Measurements from ENCODE around the gene UBE2L6.
A peak's percentile ranks its signal among the peaks of the same experiment; 100 is the strongest.
"Not testable (repeated sequence)": the region's sequence is repeated elsewhere in the genome, so short reads cannot be mapped to it uniquely, and the experiment has no call there.

UBE2L6 gene

GRCh38 chr11:57541169-57541568 is 26.3 kb downstream of the UBE2L6 start:
- no peak for DNase-seq (ENCODE audit: low read depth)
- in situ Hi-C loops (cut with HindIII; ENCODE audit: low sequenced_read_pairs), result no loop called here
- H3K4me3 ChIP-seq (ENCODE audit: low read depth, low read length), result no peak overlapping the region
- TF ChIP-seq CTCF (IDR thresholded peaks at IDR 0.05; ENCODE audit: low read depth, low read length, missing control alignments), result no peak

- H3K4me3 ChIP-seq (ENCODE audit: low read depth, low read length), result no peak overlapping the region
- TF ChIP-seq CTCF (IDR thresholded peaks at IDR 0.05; ENCODE audit: low read depth, low read length, missing control alignments), result no peak
- in situ Hi-C loops (cut with HindIII; ENCODE audit: low sequenced_read_pairs), result no loop called here
- no peak for DNase-seq (ENCODE audit: low read depth)
Observed at GRCh38 chr11:57539342-57539741, 28.1 kb downstream of the UBE2L6 start.

GRCh38 chr11:57536947-57537619 is 30.4 kb downstream of the UBE2L6 start, which contains the start of gene SMTNL1:
TSS of gene SMTNL1 (plus strand) at chr11:57537595. CDS start at chr11:57542643, 5,048 bp downstream.
- no peak within 1 kb of the TSS for H3K4me3 ChIP-seq (ENCODE audit: low read depth, low read length)
- no peak for TF ChIP-seq CTCF (IDR thresholded peaks at IDR 0.05; ENCODE audit: low read depth, low read length, missing control alignments)
- in situ Hi-C loops (cut with HindIII; ENCODE audit: low sequenced_read_pairs), result no loop called here
- DNase-seq (ENCODE audit: low read depth), result no peak

GRCh38 chr11:57534449-57534848 is 33.0 kb downstream of the UBE2L6 start:
- in situ Hi-C loops (cut with HindIII; ENCODE audit: low sequenced_read_pairs), result loop anchor here (5.0 kb wide), 1 partner anchor 207 kb away; no protein-coding TSS in a partner anchor
- H3K4me3 ChIP-seq (ENCODE audit: low read depth, low read length); DNase-seq (ENCODE audit: low read depth): not testable (repeated sequence)

- DNase-seq (ENCODE audit: low read depth), result peak; percentile 90
- H3K4me3 ChIP-seq (ENCODE audit: low read depth, low read length), result peak within 1 kb of the TSS; percentile 68
- no peak for TF ChIP-seq CTCF (IDR thresholded peaks at IDR 0.05; ENCODE audit: low read depth, low read length, missing control alignments)
- in situ Hi-C loops (cut with HindIII; ENCODE audit: low sequenced_read_pairs), result loop anchor here (5.0 kb wide), 1 partner anchor 204 kb away; no protein-coding TSS in a partner anchor
Observed at GRCh38 chr11:57530596-57531507, 36.6 kb downstream of the UBE2L6 start, which contains the start of gene TIMM10. TSS of gene TIMM10 (minus strand) at chr11:57530754. CDS start at chr11:57530189, 565 bp downstream.

- no peak for DNase-seq (ENCODE audit: low read depth)
- in situ Hi-C loops (cut with HindIII; ENCODE audit: low sequenced_read_pairs), result loop anchor here (5.0 kb wide), 1 partner anchor 203 kb away; no protein-coding TSS in a partner anchor
- peak overlapping the region; percentile 68 for H3K4me3 ChIP-seq (ENCODE audit: low read depth, low read length)
- no peak for TF ChIP-seq CTCF (IDR thresholded peaks at IDR 0.05; ENCODE audit: low read depth, low read length, missing control alignments)
Observed at GRCh38 chr11:57530215-57530595, 37.3 kb downstream of the UBE2L6 start.

Measured in astrocyte of the cerebellum (primary cell).